ENCODE results near the gene ATP5ME.
"Not testable (repeated sequence)": the region's sequence is repeated elsewhere in the genome, so short reads cannot be mapped to it uniquely, and the experiment has no call there.

Gene ATP5ME

DNA sequence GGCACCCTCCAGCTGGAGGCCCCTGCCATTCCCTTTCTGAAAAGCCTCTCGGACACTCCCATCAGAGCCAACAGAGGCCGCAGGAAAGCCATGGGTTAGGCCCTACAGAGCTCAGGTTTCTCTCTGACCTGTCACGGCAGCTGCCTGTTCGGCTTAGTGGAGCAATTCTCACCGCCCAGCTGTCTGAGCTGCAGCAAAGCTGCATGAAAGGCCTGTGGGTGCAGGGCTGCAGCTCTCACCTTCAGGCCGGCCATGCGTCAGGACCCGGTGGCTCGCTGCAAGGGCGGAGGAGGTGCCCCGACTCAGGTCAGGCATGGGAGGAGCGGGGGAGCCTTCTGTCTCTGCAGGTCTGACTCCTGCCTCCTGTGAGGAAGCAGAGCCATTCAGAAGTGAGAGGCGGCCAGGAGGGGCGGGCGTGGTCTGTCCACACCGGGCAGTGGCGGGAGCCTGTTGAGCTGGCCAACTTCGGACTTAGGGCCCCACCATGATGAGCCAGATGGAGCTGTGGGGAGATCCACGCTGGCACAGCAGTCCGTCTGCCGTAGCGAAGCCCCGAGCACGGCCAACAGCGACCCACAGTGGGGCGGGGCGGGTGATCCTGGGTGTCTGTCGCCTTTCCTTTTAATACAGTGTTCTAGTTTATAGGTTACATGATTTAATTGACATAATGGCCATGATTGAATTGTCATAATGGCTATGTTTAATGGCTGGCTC is 25.3 kb downstream of the ATP5ME start:
- no peaks in the 10 kb centered on the region for H3K9me3 ChIP-seq (ENCODE audit: insufficient read depth, low read length, severe bottlenecking)
- H3K36me3 ChIP-seq (ENCODE audit: insufficient read depth, low read length): no peaks in the 10 kb centered on the region
- H3K27me3 ChIP-seq (ENCODE audit: insufficient read depth, low read length, poor library complexity): no peaks in the 10 kb centered on the region
- H4K20me1 ChIP-seq (ENCODE audit: insufficient read depth, low read length): no peaks in the 10 kb centered on the region
- H3K4me3 ChIP-seq (ENCODE audit: low read depth in 1 of 2, low read length in 2 of 2): no peak overlapping the region
- no peaks in the 10 kb centered on the region for H3K4me1 ChIP-seq (ENCODE audit: insufficient read depth, low read length)
- H3K4me2 ChIP-seq (ENCODE audit: insufficient read depth, low read length): no peak overlapping the region
- ATAC-seq (ENCODE audit: insufficient read depth, low read depth) (no peak), DNase-seq (no peak)
- H2AFZ ChIP-seq (ENCODE audit: low read depth, low read length): no peak overlapping the region
- no peaks in the 10 kb centered on the region for H3K79me2 ChIP-seq (ENCODE audit: insufficient read depth, low read length)
- TF ChIP-seq EZH2 (IDR thresholded peaks at IDR 0.05; ENCODE audit: borderline replicate concordance, low read depth, low read length, severe bottlenecking): no peak
- TF ChIP-seq, protein P1, sequence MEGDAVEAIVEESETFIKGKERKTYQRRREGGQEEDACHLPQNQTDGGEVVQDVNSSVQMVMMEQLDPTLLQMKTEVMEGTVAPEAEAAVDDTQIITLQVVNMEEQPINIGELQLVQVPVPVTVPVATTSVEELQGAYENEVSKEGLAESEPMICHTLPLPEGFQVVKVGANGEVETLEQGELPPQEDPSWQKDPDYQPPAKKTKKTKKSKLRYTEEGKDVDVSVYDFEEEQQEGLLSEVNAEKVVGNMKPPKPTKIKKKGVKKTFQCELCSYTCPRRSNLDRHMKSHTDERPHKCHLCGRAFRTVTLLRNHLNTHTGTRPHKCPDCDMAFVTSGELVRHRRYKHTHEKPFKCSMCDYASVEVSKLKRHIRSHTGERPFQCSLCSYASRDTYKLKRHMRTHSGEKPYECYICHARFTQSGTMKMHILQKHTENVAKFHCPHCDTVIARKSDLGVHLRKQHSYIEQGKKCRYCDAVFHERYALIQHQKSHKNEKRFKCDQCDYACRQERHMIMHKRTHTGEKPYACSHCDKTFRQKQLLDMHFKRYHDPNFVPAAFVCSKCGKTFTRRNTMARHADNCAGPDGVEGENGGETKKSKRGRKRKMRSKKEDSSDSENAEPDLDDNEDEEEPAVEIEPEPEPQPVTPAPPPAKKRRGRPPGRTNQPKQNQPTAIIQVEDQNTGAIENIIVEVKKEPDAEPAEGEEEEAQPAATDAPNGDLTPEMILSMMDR (IDR thresholded peaks at IDR 0.05; ENCODE audit: borderline replicate concordance, extremely low read depth, low read length, poor library complexity, severe bottlenecking): no peak
- H3K27ac ChIP-seq (ENCODE audit: low read length): no peak overlapping the region
- no peak overlapping the region for H3K9ac ChIP-seq (ENCODE audit: low read depth, low read length)

DNA sequence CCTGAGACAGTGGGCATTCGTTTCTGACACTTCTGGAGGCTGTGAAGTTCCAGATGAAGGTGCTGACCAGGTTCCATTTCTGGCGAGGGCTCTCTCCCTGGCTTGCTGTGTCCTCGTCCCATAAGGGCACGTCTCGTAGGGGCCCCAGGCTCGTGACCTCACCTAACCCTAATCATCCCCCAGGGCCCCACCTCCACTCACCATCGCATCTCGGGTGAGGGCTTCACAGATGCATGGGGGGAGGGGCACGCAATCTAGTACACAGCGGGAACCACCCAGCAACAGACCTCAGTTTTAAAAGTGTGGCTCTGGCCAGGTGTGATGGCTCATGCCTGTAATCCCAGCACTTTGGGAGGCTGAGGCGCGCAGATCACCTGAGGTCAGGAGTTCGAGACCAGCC is 26.6 kb downstream of the ATP5ME start:
- DNase-seq: no peak
- no peaks in the 10 kb centered on the region for H3K79me2 ChIP-seq (ENCODE audit: insufficient read depth, low read length)
- H3K4me3 ChIP-seq (ENCODE audit: low read depth in 1 of 2, low read length in 2 of 2): no peak overlapping the region
- H3K27ac ChIP-seq (ENCODE audit: low read length): no peak overlapping the region
- ATAC-seq (ENCODE audit: insufficient read depth, low read depth): no peak
- no peaks in the 10 kb centered on the region for H4K20me1 ChIP-seq (ENCODE audit: insufficient read depth, low read length)
- no peaks in the 10 kb centered on the region for H3K4me1 ChIP-seq (ENCODE audit: insufficient read depth, low read length)
- H3K4me2 ChIP-seq (ENCODE audit: insufficient read depth, low read length): no peak overlapping the region
- H3K9ac ChIP-seq (ENCODE audit: low read depth, low read length): no peak overlapping the region
- H3K36me3 ChIP-seq (ENCODE audit: insufficient read depth, low read length): no peaks in the 10 kb centered on the region
- H2AFZ ChIP-seq (ENCODE audit: low read depth, low read length): no peak overlapping the region
- H3K9me3 ChIP-seq (ENCODE audit: insufficient read depth, low read length, severe bottlenecking): no peaks in the 10 kb centered on the region
- no peaks in the 10 kb centered on the region for H3K27me3 ChIP-seq (ENCODE audit: insufficient read depth, low read length, poor library complexity)
- no peak for TF ChIP-seq EZH2 (IDR thresholded peaks at IDR 0.05; ENCODE audit: borderline replicate concordance, low read depth, low read length, severe bottlenecking)
- TF ChIP-seq, protein P1 (IDR thresholded peaks at IDR 0.05; ENCODE audit: borderline replicate concordance, extremely low read depth, low read length, poor library complexity, severe bottlenecking): no peak

DNA sequence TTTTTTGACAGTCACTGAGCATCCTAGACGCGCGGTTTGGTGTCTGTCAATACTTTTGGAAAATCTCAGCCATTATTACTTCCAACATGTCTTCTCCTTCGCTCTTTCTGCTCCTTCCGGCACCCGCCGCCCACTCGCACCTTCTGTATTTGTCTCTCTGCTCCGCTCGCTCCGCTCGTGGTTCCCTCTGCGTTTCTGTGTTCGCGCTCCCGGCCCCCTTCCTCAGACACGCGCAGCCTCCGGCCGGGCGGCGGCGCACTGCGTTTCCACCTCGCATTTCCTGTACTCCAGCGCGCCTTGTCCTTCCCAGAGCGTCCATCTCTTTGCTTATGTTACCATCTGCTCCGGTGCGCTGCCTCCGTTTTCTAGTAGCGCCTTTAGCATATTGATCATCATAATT is 27.6 kb downstream of the ATP5ME start:
- Histone ChIP-seq H3K36me3 (ENCODE audit: insufficient read depth, low read length) (no peaks in the 10 kb centered on the region), H2AFZ (ENCODE audit: low read depth, low read length) (no peak overlapping the region), H3K4me2 (ENCODE audit: insufficient read depth, low read length) (no peak overlapping the region), H3K27ac (ENCODE audit: low read length) (no peak overlapping the region), H3K4me1 (ENCODE audit: insufficient read depth, low read length) (no peaks in the 10 kb centered on the region), H3K4me3 (ENCODE audit: low read depth in 1 of 2, low read length in 2 of 2) (no peak overlapping the region), H3K9ac (ENCODE audit: low read depth, low read length) (no peak overlapping the region), H3K27me3 (ENCODE audit: insufficient read depth, low read length, poor library complexity) (no peaks in the 10 kb centered on the region), H3K79me2 (ENCODE audit: insufficient read depth, low read length) (no peaks in the 10 kb centered on the region), H4K20me1 (ENCODE audit: insufficient read depth, low read length) (no peaks in the 10 kb centered on the region), H3K9me3 (ENCODE audit: insufficient read depth, low read length, severe bottlenecking) (no peaks in the 10 kb centered on the region)
- DNase-seq (no peak), ATAC-seq (ENCODE audit: insufficient read depth, low read depth) (no peak)
- TF ChIP-seq, protein P1 (IDR thresholded peaks at IDR 0.05; ENCODE audit: borderline replicate concordance, extremely low read depth, low read length, poor library complexity, severe bottlenecking): no peak
- TF ChIP-seq EZH2 (IDR thresholded peaks at IDR 0.05; ENCODE audit: borderline replicate concordance, low read depth, low read length, severe bottlenecking): no peak

DNA sequence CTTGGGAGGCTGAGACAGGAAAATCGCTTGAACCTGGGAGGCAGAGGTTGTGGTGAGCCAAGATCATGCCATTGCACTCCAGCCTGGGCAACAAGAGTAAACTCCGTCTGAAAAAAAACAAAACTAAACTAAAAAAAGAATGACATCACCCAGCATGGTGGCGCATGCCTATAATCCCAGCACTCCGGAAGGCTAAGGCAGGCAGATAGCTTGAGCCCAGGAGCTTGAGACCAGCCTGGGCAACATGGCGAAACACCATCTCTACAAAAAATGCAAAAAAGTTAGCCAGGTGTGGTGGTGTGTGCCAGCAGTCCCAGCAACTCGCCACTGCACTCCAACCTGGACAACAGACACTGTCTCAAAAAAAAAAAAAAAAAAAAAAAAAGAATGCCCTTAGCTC is 31.7 kb downstream of the ATP5ME start:
- H3K9ac ChIP-seq (ENCODE audit: low read depth, low read length); H3K36me3 ChIP-seq (ENCODE audit: insufficient read depth, low read length); H3K4me1 ChIP-seq (ENCODE audit: insufficient read depth, low read length); H3K4me2 ChIP-seq (ENCODE audit: insufficient read depth, low read length); H2AFZ ChIP-seq (ENCODE audit: low read depth, low read length); H3K4me3 ChIP-seq (ENCODE audit: low read depth in 1 of 2, low read length in 2 of 2); H3K9me3 ChIP-seq (ENCODE audit: insufficient read depth, low read length, severe bottlenecking); H3K27me3 ChIP-seq (ENCODE audit: insufficient read depth, low read length, poor library complexity); H3K79me2 ChIP-seq (ENCODE audit: insufficient read depth, low read length); H3K27ac ChIP-seq (ENCODE audit: low read length); H4K20me1 ChIP-seq (ENCODE audit: insufficient read depth, low read length); DNase-seq; ATAC-seq (ENCODE audit: insufficient read depth, low read depth): not testable (repeated sequence)

Data from DND-41 (cell line).